ENCODE data around the gene MDH2.

The MDH2 gene

DNA sequence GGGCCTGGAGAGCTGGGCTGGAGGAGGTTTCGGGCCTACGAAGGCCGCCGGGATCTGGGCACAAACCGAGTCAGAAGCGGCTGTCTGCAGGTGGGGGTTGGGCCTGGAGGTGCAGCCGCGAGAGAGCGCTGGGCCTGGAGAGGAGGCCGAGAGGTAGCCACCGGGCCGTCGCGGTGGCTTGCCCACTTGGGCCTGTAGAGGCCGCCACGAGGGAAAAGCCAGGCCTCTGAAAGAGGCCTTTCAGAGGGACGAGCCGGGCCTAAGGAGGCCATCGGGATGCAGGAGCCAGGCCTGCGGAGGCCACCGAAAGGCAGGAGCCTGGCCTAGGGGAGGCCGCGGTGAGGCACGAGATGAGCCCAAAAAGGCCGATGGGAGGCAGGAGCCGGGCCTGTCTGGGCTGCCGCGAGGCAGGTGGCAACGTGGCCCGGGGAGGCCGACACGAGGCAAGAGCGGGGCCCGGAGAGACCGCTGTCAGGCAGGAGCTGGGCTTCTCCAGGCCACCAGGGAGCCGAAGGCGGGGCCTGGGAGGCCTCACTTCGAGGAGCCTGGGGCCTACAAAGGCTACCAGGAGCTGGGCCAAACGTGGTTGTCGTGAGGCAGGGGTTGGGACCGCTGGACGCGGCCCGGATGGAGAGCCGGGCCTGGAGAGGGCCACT is 25.6 kb downstream of the MDH2 start:
- Histone ChIP-seq H4K20me1 (ENCODE audit: insufficient read depth, low read length) (no peaks in the 10 kb centered on the region), H3K4me3 (ENCODE audit: low read length) (no peak overlapping the region), H3K4me1 (ENCODE audit: low read length) (no peaks in the 10 kb centered on the region), H2AFZ (ENCODE audit: low read depth, low read length) (no peak overlapping the region), H3K79me2 (ENCODE audit: low read length) (no peaks in the 10 kb centered on the region), H3K27me3 (ENCODE audit: low read depth, low read length) (0 out of 2 replicates have a peak, but pooled peaks cover 6% of the 10 kb centered on the region), H3K36me3 (replicated peaks; ENCODE audit: low read depth, low read length) (no peaks in the 10 kb centered on the region), H3K4me2 (ENCODE audit: low read length) (no peak overlapping the region), H3K9ac (ENCODE audit: low read length) (no peak overlapping the region), H3K27ac (ENCODE audit: low read length) (no peak overlapping the region), H3K9me3 (ENCODE audit: insufficient read depth, low read length) (no peaks in the 10 kb centered on the region)
- TF ChIP-seq CTCF (IDR thresholded peaks at IDR 0.05; ENCODE audit: low read depth, low read length) (no peak), EZH2phosphoT487 (IDR thresholded peaks at IDR 0.05; ENCODE audit: low read depth) (no peak)

DNA sequence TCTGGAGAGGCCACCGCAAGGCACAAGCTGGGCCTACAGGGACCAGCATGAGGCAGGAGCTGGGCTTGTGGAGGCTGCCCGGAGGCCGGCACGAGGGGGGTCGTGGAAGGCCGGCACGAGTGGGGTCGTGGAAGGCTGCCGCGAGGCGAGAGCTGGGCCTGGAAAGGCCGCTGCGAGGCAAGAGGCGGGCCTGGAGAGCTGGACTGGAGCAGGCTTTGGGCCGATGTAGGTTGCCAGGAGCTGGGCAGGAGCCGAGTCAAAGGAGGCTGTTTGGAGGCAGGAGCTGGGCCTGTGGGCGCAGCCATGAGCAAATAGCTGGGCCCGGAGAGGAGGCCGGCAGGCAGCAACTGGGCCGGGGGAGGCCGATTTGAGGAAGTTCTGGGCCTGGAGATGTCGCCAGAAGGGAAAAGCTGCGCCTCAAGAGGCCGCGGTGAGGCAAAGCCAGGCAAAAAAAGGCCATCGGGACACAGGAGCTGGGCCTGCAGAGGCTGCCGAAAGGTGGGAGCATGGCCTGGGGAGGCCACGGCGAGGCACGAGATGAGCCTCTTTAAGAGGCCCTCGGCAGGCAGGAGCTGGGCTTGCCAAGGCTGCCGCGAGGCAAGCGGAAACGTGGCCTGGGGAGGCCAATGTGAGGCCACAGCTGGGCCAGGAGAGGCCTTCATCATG is 26.5 kb downstream of the MDH2 start:
- no peak overlapping the region for H3K27ac ChIP-seq (ENCODE audit: low read length)

GRCh38 chr7:76074972-76075370 is 27.1 kb downstream of the MDH2 start:
- Histone ChIP-seq H3K9ac (ENCODE audit: low read length) (no peak overlapping the region), H3K27me3 (ENCODE audit: low read depth, low read length) (0 out of 2 replicates have a peak, but pooled peaks cover 6% of the 10 kb centered on the region), H3K4me2 (ENCODE audit: low read length) (no peak overlapping the region), H3K27ac (ENCODE audit: low read length) (no peak overlapping the region), H3K79me2 (ENCODE audit: low read length) (no peaks in the 10 kb centered on the region), H3K9me3 (ENCODE audit: insufficient read depth, low read length) (no peaks in the 10 kb centered on the region), H3K4me3 (ENCODE audit: low read length) (no peak overlapping the region), H3K36me3 (replicated peaks; ENCODE audit: low read depth, low read length) (no peaks in the 10 kb centered on the region), H3K4me1 (ENCODE audit: low read length) (no peaks in the 10 kb centered on the region), H2AFZ (ENCODE audit: low read depth, low read length) (no peak overlapping the region), H4K20me1 (ENCODE audit: insufficient read depth, low read length) (no peaks in the 10 kb centered on the region)
- no peak for TF ChIP-seq EZH2phosphoT487 (IDR thresholded peaks at IDR 0.05; ENCODE audit: low read depth)
- no peak for TF ChIP-seq CTCF (IDR thresholded peaks at IDR 0.05; ENCODE audit: low read depth, low read length)

More for the DNA sequence above, 26.5 kb downstream of the MDH2 start:
- Histone ChIP-seq H3K4me1 (ENCODE audit: low read length) (no peaks in the 10 kb centered on the region), H3K79me2 (ENCODE audit: low read length) (no peaks in the 10 kb centered on the region), H3K4me3 (ENCODE audit: low read length) (no peak overlapping the region), H3K9me3 (ENCODE audit: insufficient read depth, low read length) (no peaks in the 10 kb centered on the region), H3K27me3 (ENCODE audit: low read depth, low read length) (0 out of 2 replicates have a peak, but pooled peaks cover 6% of the 10 kb centered on the region), H4K20me1 (ENCODE audit: insufficient read depth, low read length) (no peaks in the 10 kb centered on the region), H2AFZ (ENCODE audit: low read depth, low read length) (no peak overlapping the region), H3K4me2 (ENCODE audit: low read length) (no peak overlapping the region), H3K9ac (ENCODE audit: low read length) (no peak overlapping the region), H3K36me3 (replicated peaks; ENCODE audit: low read depth, low read length) (no peaks in the 10 kb centered on the region)
- TF ChIP-seq CTCF (IDR thresholded peaks at IDR 0.05; ENCODE audit: low read depth, low read length), result no peak
- no peak for TF ChIP-seq EZH2phosphoT487 (IDR thresholded peaks at IDR 0.05; ENCODE audit: low read depth)

DNA sequence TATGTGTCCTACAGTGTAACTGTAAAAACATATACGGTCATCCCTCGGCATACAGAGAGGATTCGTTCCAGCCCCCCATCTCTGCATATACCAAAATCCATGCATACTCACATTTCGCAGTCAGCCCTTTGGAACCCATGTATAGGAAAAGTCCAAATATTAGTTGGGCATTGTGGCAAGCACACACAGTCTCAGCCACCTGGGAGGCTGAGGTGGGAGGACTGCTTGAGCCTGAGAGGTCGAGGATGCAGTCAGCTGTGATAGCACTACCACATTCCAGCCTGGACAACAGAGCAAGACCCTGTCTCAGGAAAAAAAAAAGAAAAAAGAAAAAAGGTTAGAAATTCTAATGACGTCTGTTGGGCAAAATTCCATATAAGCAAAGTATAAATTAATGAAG is 29.1 kb downstream of the MDH2 start:
- Histone ChIP-seq H3K4me1 (ENCODE audit: low read length) (no peaks in the 10 kb centered on the region), H3K27ac (ENCODE audit: low read length) (no peak overlapping the region), H3K4me2 (ENCODE audit: low read length) (no peak overlapping the region), H3K27me3 (ENCODE audit: low read depth, low read length) (0 out of 2 replicates have a peak, but pooled peaks cover 6% of the 10 kb centered on the region), H3K9ac (ENCODE audit: low read length) (no peak overlapping the region), H2AFZ (ENCODE audit: low read depth, low read length) (no peak overlapping the region), H4K20me1 (ENCODE audit: insufficient read depth, low read length) (no peaks in the 10 kb centered on the region), H3K79me2 (ENCODE audit: low read length) (no peaks in the 10 kb centered on the region), H3K4me3 (ENCODE audit: low read length) (no peak overlapping the region), H3K36me3 (replicated peaks; ENCODE audit: low read depth, low read length) (no peaks in the 10 kb centered on the region), H3K9me3 (ENCODE audit: insufficient read depth, low read length) (no peaks in the 10 kb centered on the region)
- no peak for TF ChIP-seq CTCF (IDR thresholded peaks at IDR 0.05; ENCODE audit: low read depth, low read length)
- TF ChIP-seq EZH2phosphoT487 (IDR thresholded peaks at IDR 0.05; ENCODE audit: low read depth), result no peak

All from OCI-LY3 (cell line).